HG02885 (cell line): ENCODE measurements around the gene NHSL2.
"Not testable (repeated sequence)": the region's sequence is repeated elsewhere in the genome, so short reads cannot be mapped to it uniquely, and the experiment has no call there.

Experiments
- ATAC-seq: cut with Tn5 transposase; IDR thresholded peaks from one replicate; pipeline ENCODE4 v1.9.1; 2021; ENCODE audit warnings: mild to moderate bottlenecking; ENCODE audit not compliant: unreplicated experiment, poor library complexity

The NHSL2 gene

DNA sequence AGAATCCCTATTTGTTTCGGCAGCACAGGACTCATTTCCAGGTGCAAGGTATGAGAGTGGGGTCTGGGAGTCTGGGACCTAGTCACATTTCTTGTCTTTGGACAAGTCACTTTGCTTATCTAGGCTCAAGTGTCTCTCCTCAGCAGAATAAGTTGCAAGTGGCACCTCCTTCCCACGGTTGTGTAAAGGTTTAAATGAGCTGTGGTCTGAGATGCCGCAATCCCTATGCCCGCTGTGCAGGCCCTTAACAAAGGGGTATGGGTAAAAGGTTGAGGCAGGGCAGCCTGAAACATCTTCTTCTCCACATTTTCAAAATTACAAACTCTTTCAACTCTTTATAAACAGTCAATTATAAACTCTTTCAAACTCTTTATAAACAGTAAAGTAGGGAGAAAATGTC is 127.4 kb downstream of the NHSL2 start:
- ATAC-seq = no peak

DNA sequence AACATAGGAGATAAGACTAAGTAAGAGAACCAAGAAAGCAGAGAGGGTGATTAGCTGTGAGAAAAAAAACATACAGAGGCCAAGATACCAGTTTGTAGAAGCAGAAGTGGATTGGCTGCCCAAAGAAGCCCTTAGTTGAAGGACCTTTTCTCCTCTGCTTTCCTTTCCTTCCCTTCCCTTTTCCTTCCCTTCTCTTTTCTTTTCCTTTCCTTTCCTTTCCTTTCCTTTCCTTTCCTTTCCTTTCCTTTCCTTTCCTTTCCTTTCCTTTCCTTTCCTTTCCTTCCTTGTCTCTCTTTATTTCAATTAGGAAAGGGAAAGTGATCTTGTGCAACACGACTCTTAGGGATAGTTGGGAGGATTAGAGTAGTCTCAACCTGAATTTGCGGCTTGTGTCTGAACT is 128.2 kb downstream of the NHSL2 start:
- no peak for ATAC-seq

DNA sequence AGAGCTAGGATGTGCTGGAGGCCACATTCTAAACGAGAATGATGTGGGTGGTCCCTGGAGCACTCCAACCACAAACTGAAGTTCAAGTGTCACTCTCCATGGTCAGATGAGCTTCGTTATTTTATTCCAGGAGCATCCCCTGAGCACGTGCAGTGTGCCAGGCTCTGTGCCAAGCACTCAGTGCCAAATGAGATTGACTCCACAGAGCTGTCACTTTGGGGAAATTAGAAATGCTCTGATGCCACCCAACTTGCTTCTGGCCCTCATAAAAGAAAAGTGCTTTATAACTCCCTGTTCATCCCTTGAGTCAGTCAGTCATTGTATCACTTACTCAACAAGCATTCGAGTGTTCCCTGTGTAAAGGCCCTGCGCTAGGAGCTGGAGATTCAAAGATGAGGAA is 129.9 kb downstream of the NHSL2 start:
- ATAC-seq = no peak

DNA sequence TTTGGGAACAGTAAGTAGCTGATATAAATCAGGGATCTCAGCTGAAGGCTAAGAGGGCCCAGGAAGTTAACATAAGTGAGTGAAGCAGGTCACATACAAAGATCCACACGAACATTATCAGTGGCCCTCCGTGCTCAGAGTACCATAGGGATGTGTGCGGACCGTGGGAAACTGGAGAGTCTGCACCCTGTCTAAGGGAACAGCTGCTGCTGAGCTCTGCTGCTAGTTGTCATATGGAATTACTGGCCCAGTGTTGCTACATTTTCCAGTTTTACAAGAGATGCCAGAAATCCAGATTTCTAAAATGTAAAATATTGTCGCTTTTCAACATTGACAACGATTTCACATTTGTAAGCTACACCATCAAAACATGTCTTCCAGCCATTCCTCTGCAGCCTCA is 130.5 kb downstream of the NHSL2 start:
- no peak for ATAC-seq

DNA sequence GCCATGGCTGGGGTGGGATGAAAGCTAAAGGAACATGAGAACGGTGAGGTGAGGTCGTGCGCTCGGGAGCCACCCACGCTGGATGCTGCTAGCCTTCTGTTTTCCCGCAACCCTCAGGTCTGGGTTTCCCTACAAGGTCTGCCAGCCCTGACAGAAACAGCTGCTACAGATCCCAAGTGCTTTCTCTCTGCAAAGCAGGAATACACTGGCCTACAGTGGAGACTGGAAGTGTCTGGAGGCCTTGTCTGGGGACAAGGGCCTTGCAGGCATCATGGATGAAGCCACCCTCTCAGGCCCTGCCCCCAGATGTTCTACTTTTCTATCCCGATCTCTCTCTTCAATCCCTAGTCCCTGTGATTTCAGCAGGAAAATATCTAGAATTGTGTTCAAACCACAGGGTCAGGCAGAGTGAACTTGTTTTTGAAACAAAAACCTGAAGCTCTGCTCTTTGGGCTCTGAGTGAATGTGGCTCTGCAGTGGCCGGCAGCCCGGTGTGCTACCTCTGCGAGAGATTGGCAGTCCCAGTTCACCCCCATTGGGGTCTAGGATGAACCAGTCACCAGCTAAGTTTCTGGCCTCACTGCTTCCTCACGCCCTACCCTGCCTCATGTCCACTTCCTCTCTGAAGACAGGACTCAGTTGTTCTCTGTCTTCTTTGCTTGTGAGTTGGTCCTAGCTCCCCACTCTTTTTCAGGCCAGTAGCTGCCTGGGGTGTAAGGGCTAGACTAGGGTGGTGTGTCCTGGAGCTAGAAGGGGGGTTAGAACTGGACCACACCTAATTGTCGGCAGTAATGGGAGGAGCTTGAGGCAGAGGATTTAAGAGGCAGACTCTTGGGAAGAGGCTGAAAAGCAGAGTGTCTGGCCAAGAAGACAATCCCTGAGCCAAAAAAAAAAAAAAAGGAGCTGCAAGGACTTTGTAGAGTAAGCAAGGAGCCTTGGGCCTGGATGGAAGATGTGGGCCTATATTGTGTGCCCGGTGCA is 131.5 kb downstream of the NHSL2 start:
- no peak for ATAC-seq

DNA sequence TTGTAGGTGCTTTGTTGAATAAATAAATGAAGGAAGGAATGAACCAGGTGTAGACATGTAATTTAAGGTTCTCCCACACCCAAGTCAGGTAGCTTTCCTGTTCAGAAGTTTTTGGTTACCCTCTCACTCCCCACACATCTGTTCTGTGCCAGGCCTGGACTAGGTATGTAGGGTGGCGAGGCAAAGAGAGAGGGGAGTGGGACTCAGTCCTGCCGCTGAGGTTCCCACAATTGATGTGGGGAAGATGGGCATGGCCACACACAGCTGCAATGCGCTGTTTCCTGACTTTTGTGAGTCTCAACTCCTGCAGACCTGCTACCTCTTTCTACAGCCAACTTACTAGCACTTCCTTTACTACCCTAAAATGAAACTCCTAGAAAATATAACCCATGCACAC is 132.2 kb downstream of the NHSL2 start:
- no peak for ATAC-seq

DNA sequence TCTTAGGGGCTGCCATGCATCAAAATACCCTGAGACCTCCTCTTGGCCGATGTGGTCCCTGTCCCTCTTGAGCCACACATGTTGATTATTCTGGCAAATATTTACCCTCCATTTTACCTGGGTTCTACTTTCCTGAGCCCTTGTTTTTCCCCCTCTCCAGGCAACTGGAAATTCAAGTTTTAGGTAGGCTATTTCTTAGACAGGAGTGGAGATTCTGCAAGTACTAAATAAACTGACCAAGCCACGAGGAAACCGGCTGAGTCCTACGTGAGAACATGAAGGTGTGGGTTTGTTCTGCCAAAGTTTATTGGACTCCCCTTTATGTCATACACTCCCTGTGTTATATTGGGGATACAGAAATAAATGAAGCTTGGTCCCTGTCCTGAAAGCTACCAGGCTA is 133.0 kb downstream of the NHSL2 start:
- no peak for ATAC-seq

DNA sequence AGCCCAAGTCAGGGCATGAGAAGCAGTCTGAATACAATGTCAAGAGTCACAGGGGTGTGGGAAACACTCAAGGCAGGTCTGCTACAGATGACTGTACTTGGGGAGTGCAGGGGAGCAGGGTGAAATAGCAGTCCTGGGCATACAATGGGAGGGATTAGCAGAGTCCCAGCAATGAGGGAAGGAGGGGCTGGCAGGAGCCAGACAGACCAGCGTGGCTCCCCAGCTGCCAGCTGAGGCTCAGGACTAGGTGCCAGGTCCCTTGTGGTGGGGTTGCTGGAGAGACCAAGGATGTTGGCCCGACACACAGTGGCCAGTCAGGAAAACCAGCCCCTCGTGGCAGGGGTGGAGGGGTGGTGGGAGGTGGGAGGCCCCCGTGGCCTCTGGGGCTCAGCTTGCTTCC is 134.5 kb downstream of the NHSL2 start:
- no peak for ATAC-seq

DNA sequence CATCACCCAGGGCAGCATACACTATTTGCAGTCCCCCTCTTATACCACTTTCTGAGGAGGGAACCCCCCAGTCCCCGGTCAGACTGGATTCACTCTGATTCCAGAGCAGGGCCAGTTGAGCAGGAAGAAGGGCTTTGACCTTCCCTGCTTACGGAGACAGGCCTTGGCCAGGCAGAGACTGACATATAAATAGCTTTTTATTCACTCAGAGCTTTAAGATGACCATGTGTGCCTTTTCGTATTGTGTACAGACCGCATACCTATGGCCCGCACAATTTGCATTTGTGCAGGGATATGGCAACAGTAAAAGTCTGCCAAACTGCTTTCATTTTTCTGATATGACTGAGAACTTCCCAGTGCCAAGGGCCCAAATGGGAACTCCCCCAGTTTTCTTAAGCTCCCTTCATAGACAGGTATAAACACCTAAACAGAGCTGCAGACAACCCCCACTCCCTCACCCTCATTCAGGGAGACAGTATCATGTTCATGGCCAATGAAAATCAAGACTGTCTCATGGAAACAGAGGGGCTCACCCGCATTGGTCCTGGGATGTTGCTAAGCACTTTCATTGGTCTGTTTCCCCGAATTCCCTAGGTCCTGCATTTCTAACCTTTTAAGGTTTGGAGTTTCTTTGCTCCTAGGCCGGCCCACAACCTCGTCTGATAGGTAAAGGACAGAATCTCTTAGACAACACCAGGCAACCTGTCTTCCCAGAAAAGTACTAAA is 135.1 kb downstream of the NHSL2 start:
- no peak for ATAC-seq

DNA sequence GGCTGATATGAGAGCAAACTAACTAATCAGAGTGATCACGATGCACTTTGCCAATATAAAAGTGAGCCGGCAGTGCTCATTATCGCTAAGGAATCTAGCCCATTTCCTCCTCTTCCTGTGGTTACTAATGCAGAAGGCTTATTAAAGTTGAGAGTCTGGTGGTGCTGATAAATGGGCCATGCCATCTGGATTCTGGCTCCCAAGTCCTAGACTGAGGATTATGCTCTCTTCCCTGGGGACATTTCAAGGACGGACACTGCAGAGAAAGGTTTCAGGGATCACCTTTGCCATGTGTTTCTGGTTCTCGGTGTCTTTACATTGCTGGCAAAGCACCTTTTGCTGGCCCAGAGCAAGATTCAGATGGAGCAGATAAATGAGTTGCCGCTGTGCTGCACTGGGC is 135.8 kb downstream of the NHSL2 start:
- ATAC-seq = no peak

DNA sequence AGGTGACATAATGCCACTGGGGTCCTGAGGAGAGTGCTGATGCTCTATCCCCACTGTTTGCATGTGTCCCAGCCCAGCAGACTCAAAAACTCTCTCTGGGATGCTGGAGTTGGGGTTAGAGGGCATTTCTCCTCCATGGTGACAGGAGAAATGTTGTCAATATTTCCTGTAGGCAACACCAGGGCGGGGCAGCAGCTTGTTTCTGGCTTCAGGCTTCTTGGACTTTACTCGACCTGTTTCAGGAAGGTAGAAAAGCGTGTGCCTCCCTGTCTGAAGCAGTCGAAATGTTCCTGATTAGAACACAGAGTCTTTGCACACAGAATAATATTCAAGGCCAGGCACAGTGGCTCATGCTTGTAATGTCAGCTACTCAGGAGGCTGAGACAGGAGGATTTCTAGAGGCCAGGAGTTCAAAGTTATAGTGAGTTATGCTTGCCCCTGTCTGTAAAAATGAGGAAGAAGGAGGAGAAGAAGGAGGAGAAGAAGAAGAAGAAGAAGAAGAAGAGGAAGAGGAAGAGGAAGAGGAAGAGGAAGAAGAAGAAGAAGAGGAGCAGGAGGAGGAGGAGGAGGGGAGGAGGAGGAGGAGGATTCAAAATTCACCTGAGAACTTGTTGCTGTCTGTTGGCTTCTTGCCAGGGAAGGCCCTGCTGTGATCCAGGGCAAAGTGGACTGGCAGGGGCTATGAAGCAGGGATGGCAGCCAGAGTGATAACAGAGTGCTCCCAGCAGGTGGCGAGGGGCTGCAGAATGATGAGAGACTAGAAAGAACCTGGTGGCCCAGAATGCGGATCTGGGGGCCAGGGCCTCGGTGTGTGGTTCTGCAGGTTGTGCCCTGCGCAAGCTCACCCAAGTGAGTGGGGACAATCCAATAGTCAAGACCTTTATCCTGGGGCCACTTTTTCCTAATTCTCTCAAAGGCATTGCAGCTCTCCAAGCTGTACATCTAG is 138.1 kb downstream of the NHSL2 start:
- ATAC-seq = no peak

DNA sequence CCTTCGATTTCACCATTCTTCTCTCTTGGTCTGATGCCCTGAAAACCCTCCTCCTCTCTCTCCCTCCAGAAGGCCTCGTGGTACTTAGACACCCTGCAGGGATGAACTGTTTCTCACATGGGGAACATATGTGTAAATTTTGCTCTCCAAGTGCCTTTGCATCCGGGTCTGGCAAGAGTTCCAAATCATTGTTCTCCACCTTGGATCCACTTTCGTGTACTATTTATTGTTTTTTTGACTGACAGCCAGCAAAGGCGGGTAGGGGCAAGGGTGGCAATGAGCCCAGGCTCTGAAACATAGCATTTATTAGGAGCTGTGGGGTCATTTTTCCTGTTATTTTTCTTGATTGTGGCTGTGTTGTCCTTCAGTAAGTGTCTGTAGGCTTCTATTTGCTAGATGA is 139.4 kb downstream of the NHSL2 start:
- ATAC-seq = no peak

DNA sequence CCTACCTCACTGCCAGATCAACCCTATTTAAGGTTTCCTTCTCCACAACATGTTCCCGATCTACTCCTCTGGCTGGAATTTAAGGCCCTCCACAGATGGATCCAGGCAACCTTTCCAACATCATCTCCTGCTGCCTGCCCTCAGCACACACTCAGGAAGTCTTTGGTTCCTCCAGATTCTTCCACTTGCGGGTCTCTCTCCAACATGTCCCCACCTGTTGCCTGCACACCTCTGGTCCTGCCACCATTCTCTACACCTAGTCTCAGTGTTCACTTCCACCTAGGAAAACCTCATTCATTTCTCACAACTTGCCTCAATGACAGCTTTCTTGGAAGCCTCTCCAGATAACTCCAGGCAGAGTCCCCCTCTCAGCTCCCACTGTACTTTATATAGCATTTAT is 140.9 kb downstream of the NHSL2 start:
- no peak for ATAC-seq

DNA sequence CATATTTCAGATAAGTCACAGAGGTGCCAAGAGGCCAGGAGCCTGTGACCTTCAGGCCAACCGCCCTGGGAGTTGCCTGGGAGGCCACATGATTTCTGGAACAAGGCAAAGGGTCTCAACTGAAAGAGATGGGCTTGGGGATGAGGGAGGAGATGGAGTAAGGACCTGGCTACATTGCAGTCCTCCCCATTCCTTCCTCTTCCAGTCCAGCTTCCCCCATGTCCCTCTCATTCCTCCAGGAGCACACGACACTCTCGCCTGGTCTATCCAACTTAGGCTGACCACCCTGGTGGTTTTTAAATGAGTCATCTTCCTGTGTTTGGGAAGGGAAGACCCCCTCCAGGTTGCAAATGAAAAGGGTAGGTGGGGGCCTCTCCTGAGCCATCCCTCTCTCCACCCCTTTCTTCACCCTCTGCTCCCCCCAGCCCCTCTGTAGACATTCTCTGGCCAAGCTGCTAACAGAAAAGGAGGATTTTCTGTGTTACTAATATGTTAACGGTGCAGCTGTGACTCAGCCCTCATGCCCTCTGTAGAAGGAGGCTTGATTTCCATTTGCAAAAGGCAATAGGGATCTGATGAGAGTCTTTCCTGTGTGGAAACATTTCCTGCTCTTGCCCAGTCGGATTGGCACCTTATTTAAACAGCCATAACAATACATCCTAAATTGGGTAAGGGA is 141.9 kb downstream of the NHSL2 start:
- ATAC-seq = no peak

DNA sequence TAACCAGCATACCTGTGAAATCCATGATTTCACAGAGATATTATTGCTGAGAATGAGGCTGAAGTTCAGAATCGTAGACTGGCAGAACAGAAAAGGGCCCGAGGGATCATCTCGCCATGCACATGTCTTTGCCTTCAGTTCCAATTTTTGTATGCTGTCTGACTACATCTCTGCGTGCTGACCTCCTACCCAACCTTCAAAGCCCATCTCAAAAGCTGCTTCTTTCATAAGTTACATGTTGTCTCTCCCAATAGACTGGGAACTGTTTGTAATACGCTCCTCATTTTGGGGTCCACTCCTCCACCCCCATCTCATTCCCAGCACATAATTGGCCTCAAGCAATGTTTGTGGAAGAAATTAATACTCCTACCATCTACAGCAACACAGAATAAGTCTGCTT is 142.9 kb downstream of the NHSL2 start:
- ATAC-seq = no peak

DNA sequence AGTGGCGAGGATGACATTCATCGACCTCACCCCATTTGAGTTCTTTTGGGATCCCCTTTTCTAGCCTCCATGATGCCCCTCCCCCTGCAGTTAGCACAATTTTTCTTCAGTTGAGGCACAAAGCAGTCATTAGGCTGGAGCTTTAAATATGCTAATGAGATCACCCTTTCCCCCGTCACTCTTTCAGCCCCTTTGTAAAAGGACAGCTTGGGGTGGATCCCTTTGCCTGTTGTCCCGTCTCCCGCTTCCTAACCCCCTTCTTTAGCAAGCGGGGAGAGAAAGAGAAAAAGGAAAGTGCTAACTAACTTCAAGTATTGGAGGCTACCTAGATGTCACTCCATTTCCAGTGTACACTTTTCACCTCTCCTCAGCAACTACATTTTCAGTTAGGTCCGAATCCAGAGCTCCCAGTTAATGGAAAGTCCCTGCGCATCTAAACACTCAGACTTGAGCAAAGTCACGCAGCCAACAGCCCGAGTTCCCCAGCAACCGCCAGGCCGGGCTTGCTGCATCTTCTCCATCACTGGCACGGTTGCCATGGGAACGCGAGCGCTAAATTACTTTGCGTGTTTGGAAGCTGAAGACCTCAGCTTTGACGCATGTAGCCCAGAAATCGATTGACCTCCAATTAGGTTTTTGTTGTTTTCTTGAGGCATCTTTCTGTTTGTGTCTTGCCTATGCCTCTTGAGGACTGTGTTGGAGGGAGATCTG is 144.3 kb downstream of the NHSL2 start:
- ATAC-seq = no peak

DNA sequence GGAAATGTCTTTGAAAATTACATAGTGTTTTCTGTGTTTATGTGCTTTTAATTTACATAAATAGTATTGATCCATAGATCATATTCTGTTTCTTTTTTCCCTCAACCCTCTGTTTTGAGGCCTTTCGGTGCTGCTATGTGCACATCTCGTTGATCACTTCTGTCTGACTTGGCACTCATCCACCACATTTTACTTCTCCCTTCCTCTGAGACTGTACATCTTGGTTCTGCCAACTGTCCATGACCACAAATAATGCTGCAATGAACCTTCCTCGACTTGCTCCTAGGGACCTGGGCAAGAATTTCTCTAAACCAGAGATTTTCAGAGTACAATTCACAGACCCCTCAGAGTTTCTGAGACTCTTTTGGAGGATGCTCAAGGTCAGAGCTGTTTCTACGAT is 146.7 kb downstream of the NHSL2 start:
- ATAC-seq = no peak

DNA sequence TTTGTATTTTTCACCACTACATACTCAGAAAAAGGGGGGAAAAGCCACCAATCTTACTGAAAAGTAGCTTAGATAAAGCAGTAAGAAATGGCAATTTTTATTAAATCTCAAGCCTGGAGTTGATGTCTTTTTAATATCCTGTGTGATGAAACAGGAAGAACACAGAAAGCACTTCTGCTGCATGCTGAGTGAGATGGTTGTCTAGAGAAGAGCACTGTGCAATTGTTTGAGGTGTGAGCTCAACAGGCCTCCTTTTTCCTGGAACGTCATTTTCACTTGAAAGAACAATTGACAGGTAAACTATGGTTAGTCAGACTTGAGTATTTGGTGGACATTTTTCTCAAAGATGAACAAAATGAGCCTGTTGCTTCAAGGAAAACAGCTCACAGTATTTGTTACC is 147.2 kb downstream of the NHSL2 start:
- no peak for ATAC-seq

DNA sequence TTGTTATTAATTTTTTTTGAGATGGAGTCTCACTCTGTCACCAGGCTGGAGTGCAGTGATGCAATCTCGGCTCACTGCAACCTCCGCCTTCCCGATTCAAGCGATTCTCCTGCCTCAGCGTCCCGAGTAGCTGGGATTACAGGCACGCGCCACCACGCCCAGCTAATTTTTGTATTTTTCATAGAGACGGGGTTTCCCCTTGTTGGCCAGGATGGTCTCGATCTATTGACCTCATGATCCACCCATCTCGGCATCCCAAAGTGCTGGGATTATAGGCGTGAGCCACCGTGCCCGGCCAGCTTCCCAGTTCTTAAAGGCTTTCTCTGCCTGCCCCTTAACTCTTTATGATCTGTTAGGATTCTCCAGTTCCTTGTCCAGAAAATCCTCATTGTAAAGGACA is 147.7 kb downstream of the NHSL2 start:
- ATAC-seq = not testable (repeated sequence)
